GM12873 (cell line): ENCODE measurements around the gene WDR41.

Source experiments
- CTCF ChIP-seq: IDR thresholded peaks from 2 replicates; pipeline ENCODE4 v1.5.1; 2012; ENCODE audit warnings: low read depth, mild to moderate bottlenecking, moderate library complexity, low read length, control low read depth; ENCODE audit not compliant: insufficient read depth; ENCODE audit errors: missing control alignments

The WDR41 gene

GRCh38 chr5:77398896-77399295, 93.2 kb downstream of the WDR41 start:
- TF ChIP-seq CTCF = no peak

GRCh38 chr5:77398458-77398857, 93.7 kb downstream of the WDR41 start:
- TF ChIP-seq CTCF = no peak

GRCh38 chr5:77397686-77398292, 94.3 kb downstream of the WDR41 start:
- no peak for TF ChIP-seq CTCF

GRCh38 chr5:77396017-77396416, 96.1 kb downstream of the WDR41 start:
- TF ChIP-seq CTCF = no peak

- TF ChIP-seq CTCF = no peak
Measured at GRCh38 chr5:77394064-77394715, 97.9 kb downstream of the WDR41 start.

- no peak for TF ChIP-seq CTCF
Measured at GRCh38 chr5:77391240-77391765, 100.8 kb downstream of the WDR41 start.

- no peak for TF ChIP-seq CTCF
Measured at GRCh38 chr5:77390795-77391194, 101.3 kb downstream of the WDR41 start.
